GM23338 (cell line): ENCODE data around the gene ZMAT3. TPM values are rescaled to one million over a fixed set of nuclear protein-coding genes. Genes with fewer than 3 reads are reported as not detected.

Experiments
- ATAC-seq: fragments of 200-7000 bp; cut with Tn5 transposase; 3 replicates; pipeline ENCODE4 v1.9.1; 2020
- DNase-seq: peaks from one replicate; pipeline ENCODE4 v3.0.0-alpha.2; 2015; ENCODE audit warnings: low spot score
- H2AFZ ChIP-seq: fragments of 200-600 bp; sonication (generic); 2 replicates; pipeline ENCODE4 v1.8.0; 2016; ENCODE audit warnings: antibody characterized with exemption, mild to moderate bottlenecking, moderate library complexity
- H3F3A ChIP-seq: fragments of 200-600 bp; sonication (generic); replicated peaks from 2 replicates; pipeline ENCODE4 v1.8.0; 2017; ENCODE audit warnings: antibody characterized with exemption, mixed run types, low read depth
- H3K27ac ChIP-seq: fragments of 200-600 bp; sonication (generic); 2 replicates; pipeline ENCODE4 v1.6.1; 2016; ENCODE audit warnings: low read depth
- H3K27me3 ChIP-seq: fragments of 200-600 bp; sonication (generic); 2 replicates; pipeline ENCODE4 v1.8.0; 2016; ENCODE audit warnings: mild to moderate bottlenecking, mixed run types, moderate library complexity; ENCODE audit not compliant: insufficient read depth
- H3K36me3 ChIP-seq: fragments of 200-600 bp; sonication (generic); 2 replicates; pipeline ENCODE4 v1.8.0; 2016; ENCODE audit warnings: mild to moderate bottlenecking; ENCODE audit not compliant: insufficient read depth
- H3K4me1 ChIP-seq: fragments of 200-600 bp; sonication (generic); 2 replicates; pipeline ENCODE4 v1.8.0; 2016; ENCODE audit warnings: mild to moderate bottlenecking, moderate library complexity; ENCODE audit not compliant: insufficient read depth
- H3K4me2 ChIP-seq: fragments of 200-600 bp; sonication (generic); 2 replicates; pipeline ENCODE4 v1.7.1; 2017; ENCODE audit warnings: mixed run types
- H3K4me3 ChIP-seq: fragments of 200-600 bp; sonication (generic); 2 replicates; pipeline ENCODE4 v1.6.1; 2016; ENCODE audit warnings: mixed run types
- H3K79me2 ChIP-seq: fragments of 200-600 bp; sonication (generic); replicated peaks from 2 replicates; pipeline ENCODE4 v1.8.0; 2017; ENCODE audit warnings: mild to moderate bottlenecking; ENCODE audit not compliant: insufficient read depth
- H3K9me2 ChIP-seq: fragments of 200-600 bp; sonication (generic); 2 replicates; pipeline ENCODE4 v1.8.0; 2017; ENCODE audit not compliant: insufficient read depth
- H4K20me1 ChIP-seq: fragments of 200-600 bp; sonication (generic); replicated peaks from 2 replicates; pipeline ENCODE4 v1.8.0; 2017; ENCODE audit warnings: mild to moderate bottlenecking; ENCODE audit not compliant: insufficient read depth
- H3K27ac Mint-ChIP-seq: 2 replicates; pipeline ENCODE4 v1.8.0; 2020; ENCODE audit warnings: inconsistent platforms, mild to moderate bottlenecking, moderate library complexity, mixed read lengths
- H3K27me3 Mint-ChIP-seq: 3 replicates; pipeline ENCODE4 v1.8.0; 2022; ENCODE audit warnings: low read depth, mild to moderate bottlenecking, moderate library complexity, mixed read lengths, inconsistent platforms; ENCODE audit not compliant: insufficient read depth, poor library complexity
- H3K36me3 Mint-ChIP-seq: 3 replicates; pipeline ENCODE4 v1.8.0; 2021; ENCODE audit warnings: low read depth, mild to moderate bottlenecking, inconsistent platforms, moderate library complexity, mixed read lengths
- H3K4me1 Mint-ChIP-seq: 3 replicates; pipeline ENCODE4 v1.8.0; 2020; ENCODE audit warnings: mild to moderate bottlenecking, inconsistent platforms, mixed read lengths
- H3K4me3 Mint-ChIP-seq: 3 replicates; pipeline ENCODE4 v1.8.0; 2021; ENCODE audit warnings: moderate library complexity, mild to moderate bottlenecking, inconsistent platforms, mixed read lengths
- H3K9me3 Mint-ChIP-seq: 3 replicates; pipeline ENCODE4 v1.8.0; 2020; ENCODE audit warnings: moderate library complexity, mild to moderate bottlenecking, inconsistent platforms, mixed read lengths
- EZH2 ChIP-seq: fragments of 200-600 bp; sonication (generic); IDR thresholded peaks from one replicate; pipeline ENCODE4 v1.8.0; 2017; ENCODE audit warnings: antibody characterized with exemption, mild to moderate bottlenecking, low read depth; ENCODE audit not compliant: unreplicated experiment
- JUNB ChIP-seq: IDR thresholded peaks from one replicate; pipeline ENCODE4 v1.6.1; 2016; ENCODE audit warnings: antibody characterized with exemption; ENCODE audit not compliant: unreplicated experiment
- NANOG ChIP-seq: IDR thresholded peaks from 2 replicates; pipeline ENCODE4 v1.6.1; 2016; ENCODE audit warnings: antibody characterized with exemption, borderline replicate concordance
- REST ChIP-seq: IDR thresholded peaks from one replicate; pipeline ENCODE4 v1.6.1; 2018; ENCODE audit warnings: antibody characterized with exemption; ENCODE audit not compliant: unreplicated experiment
- STAT1 ChIP-seq: IDR thresholded peaks from one replicate; pipeline ENCODE4 v1.6.1; 2016; ENCODE audit warnings: antibody characterized with exemption; ENCODE audit not compliant: unreplicated experiment
- ZNF114 ChIP-seq: fragments of 250-450 bp; sonication (Bioruptor Pico); IDR thresholded peaks from 2 replicates; pipeline ENCODE4 v1.5.0; 2020; ENCODE audit warnings: mild to moderate bottlenecking, moderate library complexity
- ZNF462 ChIP-seq: fragments of 250-450 bp; sonication (Bioruptor Pico); IDR thresholded peaks from 2 replicates; pipeline ENCODE4 v1.5.0; 2020; ENCODE audit warnings: mild to moderate bottlenecking, moderate library complexity
- polyA plus RNA-seq: library from polyadenylated mRNA; unstranded; fragments of >200 nt; fragmentation: Nextera tagmentation; extraction: Ambion mirVana; gene quantifications from 2 replicates; pipeline ENCODE4 v1.2.1, GENCODE V29; 2016
- total RNA-seq: library from RNA; depleted of rRNA; stranded (reverse); fragments of >200 nt; shearing (Covaris generic); gene quantifications from 2 replicates; pipeline ENCODE4 v1.2.3, GENCODE V29; 2014
- TF ChIP-seq, protein P1 (sequence below): IDR thresholded peaks from 2 replicates; pipeline ENCODE4 v1.6.1; 2016; ENCODE audit warnings: antibody characterized with exemption

Gene ZMAT3
- total and polyA plus RNA-seq, 2 experiments from 2014 or later = 10.0 to 17.3 TPM

GRCh38 chr3:179063945-179064560 is 7.6 kb downstream of the ZMAT3 start:
- Histone ChIP-seq H4K20me1 (no peaks in the 10 kb centered on the region), H3K9me2 (no peaks in the 10 kb centered on the region), H3K27me3 (no peaks in the 10 kb centered on the region), H3K27ac (no peak overlapping the region), H3F3A (no peaks in the 10 kb centered on the region), H2AFZ (no peak overlapping the region), H3K79me2 (peaks cover 11% of the 10 kb centered on the region; the same call in 1 of the 2 replicates), H3K4me3 (no peak overlapping the region), H3K36me3 (no peaks in the 10 kb centered on the region), H3K4me1 (peaks cover 2% of the 10 kb centered on the region; the same call in 1 of the 2 replicates), H3K4me2 (no peak overlapping the region)
- Mint-ChIP-seq H3K4me1 (peaks cover 14% of the 10 kb centered on the region), H3K27ac (no peak overlapping the region), H3K9me3 (no peaks in the 10 kb centered on the region), H3K27me3 (no peaks in the 10 kb centered on the region), H3K4me3 (no peak overlapping the region), H3K36me3 (no peaks in the 10 kb centered on the region)
- TF ChIP-seq STAT1 = no peak
- no peak for TF ChIP-seq REST
- no peak for TF ChIP-seq ZNF462 (CRISPR knock-in tag)
- TF ChIP-seq ZNF114 (CRISPR knock-in tag) = no peak
- no peak for TF ChIP-seq JUNB
- TF ChIP-seq, protein P1, sequence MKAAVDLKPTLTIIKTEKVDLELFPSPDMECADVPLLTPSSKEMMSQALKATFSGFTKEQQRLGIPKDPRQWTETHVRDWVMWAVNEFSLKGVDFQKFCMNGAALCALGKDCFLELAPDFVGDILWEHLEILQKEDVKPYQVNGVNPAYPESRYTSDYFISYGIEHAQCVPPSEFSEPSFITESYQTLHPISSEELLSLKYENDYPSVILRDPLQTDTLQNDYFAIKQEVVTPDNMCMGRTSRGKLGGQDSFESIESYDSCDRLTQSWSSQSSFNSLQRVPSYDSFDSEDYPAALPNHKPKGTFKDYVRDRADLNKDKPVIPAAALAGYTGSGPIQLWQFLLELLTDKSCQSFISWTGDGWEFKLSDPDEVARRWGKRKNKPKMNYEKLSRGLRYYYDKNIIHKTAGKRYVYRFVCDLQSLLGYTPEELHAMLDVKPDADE = no peak
- TF ChIP-seq NANOG = no peak
- TF ChIP-seq EZH2 = no peak
- DNase-seq (no peak), ATAC-seq (no peak)
